ENCODE measurements around the gene GAGE10. TPM values are rescaled to one million over a fixed set of nuclear protein-coding genes. Genes with fewer than 3 reads are reported as not detected.
"Not testable (repeated sequence)": the region's sequence is repeated elsewhere in the genome, so short reads cannot be mapped to it uniquely, and the experiment has no call there.

Gene GAGE10
- total and polyA plus RNA-seq, 9 of the 15 experiments (the other 6 are each of a cell fraction or from before 2014, with no cell fraction given): 0.80 to 3.1 (median 0.96) TPM; not detected in 4

GRCh38 chrX:49300703-49301102, 2.7 kb upstream of the GAGE10 start:
- TF ChIP-seq NCOR1 (IDR thresholded peaks at IDR 0.05) (no peak), C11orf30 (IDR thresholded peaks at IDR 0.05; ENCODE audit: low read depth) (0 out of 2 replicates have a peak, but pooled peaks have one; percentile 27), ZNF316 (IDR thresholded peaks at IDR 0.05) (peak; percentile 75)
- Histone ChIP-seq H3K9me3 (replicated peaks; ENCODE audit: control insufficient read depth, insufficient read depth, low read depth, low read length) (no peaks in the 10 kb centered on the region), H3K27me3 (ENCODE audit: control insufficient read depth in 2 of 2, insufficient read depth in 2 of 2, low read length in 2 of 2) (peaks cover 0 to 7% of the 10 kb centered on the region in 2 experiments; a peak in 2 of 5 replicates), H3K9me1 (ENCODE audit: control insufficient read depth, insufficient read depth, low read length) (no peaks in the 10 kb centered on the region), H3K4me3 (no peak overlapping the region), H3K79me2 (ENCODE audit: control insufficient read depth, insufficient read depth, low read length) (no peaks in the 10 kb centered on the region), H3K4me1 (replicated peaks in 1 of 2; ENCODE audit: control insufficient read depth in 2 of 2, insufficient read depth in 2 of 2, low read length in 2 of 2) (no peaks in the 10 kb centered on the region; a peak in 1 of 5 replicates), H3K4me2 (ENCODE audit: insufficient read depth, low read length) (no peak overlapping the region), H3K36me3 (ENCODE audit: control insufficient read depth, insufficient read depth, low read length) (no peaks in the 10 kb centered on the region), H4K20me1 (replicated peaks; ENCODE audit: control insufficient read depth, insufficient read depth, low read length) (no peaks in the 10 kb centered on the region), H2AFZ (ENCODE audit: low read depth, low read length) (no peak overlapping the region), H3K9ac (ENCODE audit: insufficient read depth in 1 of 2, low read depth in 2 of 2, low read length in 2 of 2) (no peak overlapping the region), H3K27ac (ENCODE audit: extremely low read depth, low read depth, low read length) (no peak overlapping the region)
- 11% methylated on average over 1 of the region's 1 CpG for WGBS (ENCODE audit: insufficient coverage, low coverage, missing lambda C conversion rate)
- BruUV-seq (replicated peaks): no TSS peak
- CTCF ChIA-PET (ENCODE audit: low intra/inter-chr PET ratio): no interaction called here
- intact Hi-C loops (cut with micrococcal nuclease) (no loop called here), in situ Hi-C loops (cut with MboI) (loop anchor here (10.0 kb wide), 1 partner anchor 264 kb away; the partner anchor contains the start of gene GAGE12F)
- no peak for ATAC-seq
- FAIRE-seq: no peak
- POLR2A ChIA-PET: no interaction called here
- DNase-seq (ENCODE audit: extremely low read depth in 1 of 4, low spot score in 3 of 4): no peak

GRCh38 chrX:49307775-49308174, 4.3 kb downstream of the GAGE10 start:
- H3K9ac ChIP-seq (ENCODE audit: insufficient read depth in 1 of 2, low read depth in 2 of 2, low read length in 2 of 2); FAIRE-seq; intact Hi-C loops (cut with micrococcal nuclease); H3K79me2 ChIP-seq (ENCODE audit: control insufficient read depth, insufficient read depth, low read length); H3K4me3 ChIP-seq; H3K27me3 ChIP-seq (ENCODE audit: control insufficient read depth in 2 of 2, insufficient read depth in 2 of 2, low read length in 2 of 2); H3K36me3 ChIP-seq (ENCODE audit: control insufficient read depth, insufficient read depth, low read length); H3K9me1 ChIP-seq (ENCODE audit: control insufficient read depth, insufficient read depth, low read length); H4K20me1 ChIP-seq (replicated peaks; ENCODE audit: control insufficient read depth, insufficient read depth, low read length); BruUV-seq (replicated peaks); POLR2A ChIA-PET; ATAC-seq; CTCF ChIA-PET (ENCODE audit: low intra/inter-chr PET ratio); H3K9me3 ChIP-seq (replicated peaks; ENCODE audit: control insufficient read depth, insufficient read depth, low read depth, low read length); TF ChIP-seq TEAD4 (CRISPR knock-in tag; IDR thresholded peaks at IDR 0.05; ENCODE audit: borderline replicate concordance): not testable (repeated sequence)
- WGBS (ENCODE audit: insufficient coverage, low coverage, missing lambda C conversion rate): 0% methylated on average over 2 of the region's 2 CpGs
- peak overlapping the region; percentile 23; the same call in 1 of the 3 replicates for H3K27ac ChIP-seq (ENCODE audit: extremely low read depth, low read depth, low read length)
- peak; percentile 29; the same call in 1 of the 2 replicates for TF ChIP-seq SOX6 (IDR thresholded peaks at IDR 0.05)
- peak; percentile 46; the same call in 1 of the 2 replicates for TF ChIP-seq CBFA2T3 (IDR thresholded peaks at IDR 0.05)
- peak; percentile 62 for TF ChIP-seq TCF3 (CRISPR knock-in tag; IDR thresholded peaks at IDR 0.05)
- peak; percentile 83 for TF ChIP-seq HMBOX1 (IDR thresholded peaks at IDR 0.05)
- TF ChIP-seq ARID1B (IDR thresholded peaks at IDR 0.05): peak; percentile 46
- peak; percentile 37; the same call in 1 of the 2 replicates for TF ChIP-seq TAL1 (IDR thresholded peaks at IDR 0.05)
- TF ChIP-seq MTA2 (IDR thresholded peaks at IDR 0.05; ENCODE audit: low read depth): peak; percentile 26; the same call in 1 of the 2 replicates
- TF ChIP-seq TEAD4 (IDR thresholded peaks at IDR 0.05; ENCODE audit: low read length): 0 out of 2 replicates have a peak, but pooled peaks have one; percentile 16
- H2AFZ ChIP-seq (ENCODE audit: low read depth, low read length): peak overlapping the region; percentile 62; the same call in 1 of the 2 replicates
- peak overlapping the region; percentile 83; the same call in 1 of the 2 replicates for H3K4me2 ChIP-seq (ENCODE audit: insufficient read depth, low read length)
- in situ Hi-C loops (cut with MboI): loop anchor here (10.0 kb wide), 1 partner anchor 257 kb away; the partner anchor contains the start of gene GAGE12F
- DNase-seq (ENCODE audit: extremely low read depth in 1 of 4, low spot score in 3 of 4): peak in 1 of 4 experiments; percentile 44
- H3K4me1 ChIP-seq (replicated peaks in 1 of 2; ENCODE audit: control insufficient read depth in 2 of 2, insufficient read depth in 2 of 2, low read length in 2 of 2): peaks cover 10 to 11% of the 10 kb centered on the region in 2 experiments; a peak in 4 of 5 replicates
